ENCODE measurements around the gene DCST2.

Gene DCST2
- long read RNA-seq, partial matches to known transcripts, result 1 of 11 reads
- long read RNA-seq, other reads (novel, unspliced or antisense), result 10 of 11 reads

GRCh38 chr1:155033524-155033923 is at the start of gene DCST2, which contains the start of gene DCST1:
Gene DCST2, minus strand, starts transcription at chr1:155033781. Its CDS starts 80 bp downstream, at chr1:155033701.
Gene DCST1, plus strand, starts transcription at chr1:155033824. Its CDS starts 213 bp downstream, at chr1:155034037.
- Histone ChIP-seq H3K27ac (replicated peaks) (no peak within 1 kb of the TSS), H3K4me3 (replicated peaks; ENCODE audit: insufficient read depth, low read length) (no peak within 1 kb of the TSS), H3K27me3 (ENCODE audit: insufficient read depth, poor library complexity, severe bottlenecking) (no peaks in the 10 kb centered on the region)
- TF ChIP-seq POLR2AphosphoS5 (IDR thresholded peaks at IDR 0.05; ENCODE audit: low read depth), result no peak
- no peak for DNase-seq (ENCODE audit: low read depth in 1 of 2, low spot score in 1 of 2)

- Histone ChIP-seq H3K4me3 (replicated peaks; ENCODE audit: insufficient read depth, low read length) (no peak overlapping the region), H3K27ac (replicated peaks) (no peak overlapping the region), H3K27me3 (ENCODE audit: insufficient read depth, poor library complexity, severe bottlenecking) (peaks cover 47% of the 10 kb centered on the region)
- no peak for DNase-seq (ENCODE audit: low read depth in 1 of 2, low spot score in 1 of 2)
- no peak for TF ChIP-seq POLR2AphosphoS5 (IDR thresholded peaks at IDR 0.05; ENCODE audit: low read depth)
- no peak for TF ChIP-seq GABPA (IDR thresholded peaks at IDR 0.05; ENCODE audit: low read depth)
- TF ChIP-seq SPI1 (IDR thresholded peaks at IDR 0.05; ENCODE audit: borderline replicate concordance, low read depth), result no peak
- TF ChIP-seq CTCF (IDR thresholded peaks at IDR 0.05; ENCODE audit: insufficient read depth, low read length), result no peak
- TF ChIP-seq REST (IDR thresholded peaks at IDR 0.05; ENCODE audit: insufficient replicate concordance, low read depth), result no peak
Observed at GRCh38 chr1:155083052-155083541, 49.5 kb upstream of the DCST2 start.

- H3K27ac ChIP-seq (replicated peaks), result no peak overlapping the region
- no peak overlapping the region; the same call in 1 of the 2 replicates for H3K4me3 ChIP-seq (replicated peaks; ENCODE audit: insufficient read depth, low read length)
- TF ChIP-seq CTCF (IDR thresholded peaks at IDR 0.05; ENCODE audit: insufficient read depth, low read length) (no peak), SPI1 (IDR thresholded peaks at IDR 0.05; ENCODE audit: borderline replicate concordance, low read depth) (no peak), REST (IDR thresholded peaks at IDR 0.05; ENCODE audit: insufficient replicate concordance, low read depth) (no peak), POLR2AphosphoS5 (IDR thresholded peaks at IDR 0.05; ENCODE audit: low read depth) (no peak)
- peaks cover 47% of the 10 kb centered on the region for H3K27me3 ChIP-seq (ENCODE audit: insufficient read depth, poor library complexity, severe bottlenecking)
- DNase-seq (ENCODE audit: low read depth in 1 of 2, low spot score in 1 of 2), result no peak
Observed at GRCh38 chr1:155082301-155083051, 48.9 kb upstream of the DCST2 start.

DNA sequence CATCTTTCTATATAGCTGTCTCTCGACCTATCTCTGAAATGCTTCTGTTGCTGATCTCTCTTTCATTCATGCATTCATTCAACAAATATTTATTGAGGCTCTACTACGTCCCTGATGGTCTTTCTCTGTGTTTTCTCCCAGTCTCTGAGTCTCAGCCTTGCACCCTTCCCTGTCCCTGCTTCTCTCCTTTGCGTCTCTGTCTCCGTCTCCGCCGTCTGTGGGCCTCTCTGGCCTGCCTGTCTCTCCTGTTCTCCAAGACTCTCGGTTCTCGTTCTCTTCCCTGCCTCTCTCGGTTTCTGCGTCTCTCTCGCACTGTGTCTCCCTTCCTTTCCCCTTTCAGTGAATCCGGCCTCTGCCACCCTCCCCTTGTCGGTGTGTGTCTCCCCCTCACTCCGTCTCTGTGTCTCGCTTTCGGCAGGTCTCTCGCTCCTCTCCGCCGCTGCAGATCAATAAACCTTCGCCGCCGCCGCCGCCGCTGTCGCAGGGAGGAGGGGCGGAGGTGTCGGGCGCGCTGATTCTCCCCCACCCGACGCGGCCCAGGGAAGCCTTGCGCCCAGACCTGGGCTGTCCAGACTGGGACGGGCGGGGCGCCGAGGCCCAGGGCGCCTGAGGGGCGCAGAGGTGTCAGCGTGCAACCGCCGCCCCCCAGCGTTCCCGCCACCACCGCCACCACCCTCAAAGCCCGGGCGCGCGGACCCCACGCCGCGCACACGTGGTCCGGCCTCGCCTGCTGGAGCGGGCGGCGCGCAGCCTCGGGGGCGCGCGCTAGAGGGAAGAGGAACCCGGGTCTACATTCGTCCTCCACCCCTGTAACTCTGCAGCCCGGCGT is 48.1 kb upstream of the DCST2 start:
- Histone ChIP-seq H3K27me3 (ENCODE audit: insufficient read depth, poor library complexity, severe bottlenecking) (peaks cover 47% of the 10 kb centered on the region), H3K4me3 (replicated peaks; ENCODE audit: insufficient read depth, low read length) (no peak overlapping the region; the same call in 1 of the 2 replicates), H3K27ac (replicated peaks) (no peak overlapping the region)
- DNase-seq (ENCODE audit: low read depth in 1 of 2, low spot score in 1 of 2), result no peak
- TF ChIP-seq REST (IDR thresholded peaks at IDR 0.05; ENCODE audit: insufficient replicate concordance, low read depth), result no peak
